SU-DHL-6 (cell line): Measurements from ENCODE around the gene ELANE.

Source experiments
- CTCF ChIP-seq: fragments of 200-600 bp; sonication (generic); IDR thresholded peaks from one replicate; pipeline ENCODE4 v1.5.1; 2017; ENCODE audit warnings: antibody characterized with exemption, mild to moderate bottlenecking, low read length, moderate library complexity; ENCODE audit not compliant: insufficient read depth, poor library complexity, severe bottlenecking
- EZH2phosphoT487 ChIP-seq: fragments of 200-600 bp; sonication (generic), shearing (Covaris generic); conservative IDR thresholded peaks from 2 replicates; pipeline ENCODE4 v1.6.1; 2018; ENCODE audit warnings: mild to moderate bottlenecking, antibody characterized with exemption, low read length, moderate library complexity, mixed read lengths

GRCh38 chr19:803099-803561 is 49.0 kb upstream of the ELANE start:
- no peak for TF ChIP-seq CTCF
- no peak for TF ChIP-seq EZH2phosphoT487
